LHCN-M2 (cell line): Measurements from ENCODE around the gene COPS7A. TPM values are rescaled to one million over a fixed set of nuclear protein-coding genes. Genes with fewer than 3 reads are reported as not detected.

Source experiments
- DNase-seq: peaks from one replicate; pipeline ENCODE4 v3.0.0-alpha.2; 2012; ENCODE audit warnings: low read depth
- total RNA-seq: library from RNA; depleted of rRNA; stranded (reverse); fragments of >200 nt; gene quantifications from 2 replicates; pipeline ENCODE4 v1.2.3, GENCODE V29; 2014

COPS7A gene
- total RNA-seq, 1 experiment from 2014 or later: 130 TPM

- no peak for DNase-seq
Measured at GRCh38 chr12:6769666-6770065, 45.8 kb downstream of the COPS7A start.

GRCh38 chr12:6770094-6770493, 46.2 kb downstream of the COPS7A start:
- DNase-seq: no peak

- no peak for DNase-seq
Measured at GRCh38 chr12:6770600-6770999, 46.8 kb downstream of the COPS7A start.

- DNase-seq: no peak
Measured at GRCh38 chr12:6771091-6771495, 47.2 kb downstream of the COPS7A start.

GRCh38 chr12:6771509-6772330, 47.9 kb downstream of the COPS7A start:
- no peak for DNase-seq

- DNase-seq: no peak
Measured at GRCh38 chr12:6772331-6772695, 48.5 kb downstream of the COPS7A start, which contains the start of gene LAG3. LAG3 (plus strand) TSS chr12:6772520; CDS start chr12:6772853, 333 bp downstream.

- DNase-seq: no peak
Measured at GRCh38 chr12:6772726-6773589, 49.1 kb downstream of the COPS7A start.

- DNase-seq: no peak
Measured at GRCh38 chr12:6773590-6774351, 49.9 kb downstream of the COPS7A start.

- no peak for DNase-seq
Measured at GRCh38 chr12:6774499-6775062, 50.7 kb downstream of the COPS7A start.

GRCh38 chr12:6775185-6776174, 51.6 kb downstream of the COPS7A start:
- no peak for DNase-seq

GRCh38 chr12:6777386-6777785, 53.5 kb downstream of the COPS7A start:
- no peak for DNase-seq

- no peak for DNase-seq
Measured at GRCh38 chr12:6778217-6778573, 54.3 kb downstream of the COPS7A start.

- DNase-seq: peak; percentile 90
Measured at GRCh38 chr12:6778574-6779550, 55.0 kb downstream of the COPS7A start.

- DNase-seq: no peak
Measured at GRCh38 chr12:6779708-6780432, 56.0 kb downstream of the COPS7A start.

- no peak for DNase-seq
Measured at GRCh38 chr12:6780573-6780972, 56.7 kb downstream of the COPS7A start.
